ENCODE results near the gene LGALS3.

LGALS3 gene

GRCh38 chr14:55094292-55095157 lies 34.5 kb upstream of the LGALS3 start:
- H3K27ac ChIP-seq = no peak overlapping the region
- TF ChIP-seq CTCF (conservative IDR thresholded peaks at IDR 0.05) = no peak
- TF ChIP-seq ZFX (IDR thresholded peaks at IDR 0.05) = no peak

GRCh38 chr14:55097881-55098560 lies 31.0 kb upstream of the LGALS3 start:
- no peak for TF ChIP-seq ZFX (IDR thresholded peaks at IDR 0.05)
- no peak for TF ChIP-seq CTCF (conservative IDR thresholded peaks at IDR 0.05)
- no peak overlapping the region for H3K27ac ChIP-seq

- no peak overlapping the region for H3K27ac ChIP-seq
- no peak for TF ChIP-seq CTCF (conservative IDR thresholded peaks at IDR 0.05)
- no peak for TF ChIP-seq ZFX (IDR thresholded peaks at IDR 0.05)
These were observed 30.5 kb upstream of the LGALS3 start for GRCh38 chr14:55098561-55098898.

GRCh38 chr14:55099756-55100155 lies 29.3 kb upstream of the LGALS3 start:
- TF ChIP-seq CTCF (conservative IDR thresholded peaks at IDR 0.05) (no peak), ZFX (IDR thresholded peaks at IDR 0.05) (no peak)
- H3K27ac ChIP-seq = no peak overlapping the region

GRCh38 chr14:55101698-55102097 lies 27.4 kb upstream of the LGALS3 start:
- peak overlapping the region; percentile 85 for H3K27ac ChIP-seq
- TF ChIP-seq ZFX (IDR thresholded peaks at IDR 0.05) (no peak), CTCF (conservative IDR thresholded peaks at IDR 0.05) (no peak)

GRCh38 chr14:55102141-55102621 lies 26.9 kb upstream of the LGALS3 start:
- H3K27ac ChIP-seq = peak overlapping the region; percentile 85
- TF ChIP-seq ZFX (IDR thresholded peaks at IDR 0.05) (peak; percentile 61), CTCF (conservative IDR thresholded peaks at IDR 0.05) (no peak)

GRCh38 chr14:55103005-55103640 lies 25.9 kb upstream of the LGALS3 start:
- H3K27ac ChIP-seq = peak overlapping the region; percentile 85
- peak; percentile 26; the same call in 1 of the 2 replicates for TF ChIP-seq ZFX (IDR thresholded peaks at IDR 0.05)
- TF ChIP-seq CTCF (conservative IDR thresholded peaks at IDR 0.05) = no peak
